Measurements from ENCODE around the gene COBLL1.

The COBLL1 gene

GRCh38 chr2:164852086-164852485 lies 10.5 kb upstream of the COBLL1 start:
- no peak for DNase-seq (ENCODE audit: low read depth)

GRCh38 chr2:164850235-164850634 lies 8.6 kb upstream of the COBLL1 start:
- no peak for DNase-seq (ENCODE audit: low read depth)

- no peak for DNase-seq (ENCODE audit: low read depth)
These were observed 7.9 kb upstream of the COBLL1 start for GRCh38 chr2:164849506-164849905.

- peak; percentile 29 for DNase-seq (ENCODE audit: low read depth)
These were observed 6.5 kb upstream of the COBLL1 start for GRCh38 chr2:164847981-164848741.

- DNase-seq (ENCODE audit: low read depth), result no peak
These were observed 5.7 kb upstream of the COBLL1 start for GRCh38 chr2:164847291-164847690.

DNA sequence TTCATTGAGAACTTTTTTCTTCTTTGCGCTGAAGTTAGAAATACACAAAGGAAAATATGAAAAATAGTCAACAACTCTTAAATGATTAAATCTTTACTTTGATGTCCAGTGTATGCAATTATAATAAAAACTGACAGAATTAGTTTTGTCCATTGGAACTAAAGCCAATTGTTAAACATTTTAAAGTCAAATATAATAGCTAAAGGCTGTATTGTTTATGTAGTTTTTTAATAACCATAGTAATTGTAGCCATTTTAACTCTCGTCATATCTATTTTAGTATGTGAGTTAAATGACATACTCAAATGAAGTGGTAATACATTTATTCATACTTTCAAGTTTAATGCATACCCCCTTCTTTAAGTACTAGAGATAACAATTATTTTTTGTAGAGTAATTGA lies 4.7 kb upstream of the COBLL1 start:
- DNase-seq (ENCODE audit: low read depth), result no peak

DNA sequence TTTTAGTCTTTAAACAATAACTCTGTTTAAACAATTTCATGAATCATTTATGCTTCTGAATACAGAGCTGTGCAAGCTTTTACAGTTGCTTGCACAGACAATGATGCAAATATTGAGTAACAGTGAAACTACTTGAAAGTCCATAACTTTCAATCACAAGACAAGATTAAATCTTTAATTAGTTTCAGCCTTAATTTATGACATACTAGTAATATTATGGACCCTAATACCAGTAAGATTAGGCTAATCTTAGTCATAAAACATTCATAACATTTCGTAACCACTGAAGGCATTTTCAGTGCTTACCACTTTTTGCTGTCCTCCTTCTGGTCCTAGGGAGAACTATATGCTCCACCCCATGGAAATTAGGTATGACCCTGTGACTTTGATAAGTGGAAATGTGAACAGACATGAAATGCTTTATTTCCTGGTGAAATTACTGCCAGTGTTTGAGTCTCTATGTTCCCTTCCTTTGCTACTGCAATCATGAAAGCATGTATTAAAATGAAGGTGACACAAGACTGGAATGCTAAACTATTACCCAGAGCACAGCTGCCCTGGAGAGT lies 1.8 kb upstream of the COBLL1 start:
- peak; percentile 69 for DNase-seq (ENCODE audit: low read depth)

GRCh38 chr2:164842624-164842966 lies 972 bp upstream of the COBLL1 start:
- DNase-seq (ENCODE audit: low read depth), result no peak

DNA sequence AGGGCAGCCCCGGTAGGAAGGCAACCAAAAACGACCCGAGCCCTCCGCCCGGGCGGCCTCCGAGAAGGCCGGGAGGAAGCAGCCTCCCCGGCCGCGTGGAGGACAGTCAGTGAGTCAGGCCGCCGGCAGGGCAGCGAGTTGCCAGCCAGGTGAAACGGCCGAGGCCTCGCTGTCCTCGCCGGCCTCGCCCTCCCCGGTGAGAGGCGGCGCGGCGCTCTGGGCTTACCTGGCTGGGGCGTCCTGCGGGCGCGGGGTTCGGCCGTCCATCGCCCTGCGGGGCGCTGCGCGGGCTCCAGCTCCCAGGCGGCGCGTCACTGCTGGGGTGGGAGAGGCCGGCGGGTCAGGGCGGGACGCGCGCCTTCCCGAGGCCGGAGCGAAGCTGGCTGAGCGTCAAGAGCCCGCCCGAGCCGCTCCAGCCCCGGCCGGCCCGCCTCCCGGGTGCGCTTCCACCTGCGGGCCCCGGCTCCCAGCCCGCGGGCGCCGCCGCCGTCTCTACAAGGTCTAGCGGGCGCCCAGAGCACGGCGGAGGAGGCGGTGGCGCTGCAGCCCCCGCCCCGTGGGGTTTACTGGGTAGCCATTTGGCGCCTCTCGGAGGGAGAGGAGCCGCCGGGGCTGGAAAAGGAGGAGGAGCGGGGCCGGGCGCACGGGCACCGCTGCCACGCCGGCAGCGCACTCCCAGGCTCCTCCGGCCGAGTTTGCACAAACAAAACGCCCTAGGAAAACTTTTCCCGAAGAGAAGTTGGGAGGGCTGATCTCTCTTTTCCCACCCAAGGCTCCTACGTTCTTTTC lies 499 bp downstream of the COBLL1 start:
- peak; percentile 87 for DNase-seq (ENCODE audit: low read depth)

- DNase-seq (ENCODE audit: low read depth), result peak; percentile 26
These were observed 1.1 kb downstream of the COBLL1 start for GRCh38 chr2:164840458-164840929.

DNA sequence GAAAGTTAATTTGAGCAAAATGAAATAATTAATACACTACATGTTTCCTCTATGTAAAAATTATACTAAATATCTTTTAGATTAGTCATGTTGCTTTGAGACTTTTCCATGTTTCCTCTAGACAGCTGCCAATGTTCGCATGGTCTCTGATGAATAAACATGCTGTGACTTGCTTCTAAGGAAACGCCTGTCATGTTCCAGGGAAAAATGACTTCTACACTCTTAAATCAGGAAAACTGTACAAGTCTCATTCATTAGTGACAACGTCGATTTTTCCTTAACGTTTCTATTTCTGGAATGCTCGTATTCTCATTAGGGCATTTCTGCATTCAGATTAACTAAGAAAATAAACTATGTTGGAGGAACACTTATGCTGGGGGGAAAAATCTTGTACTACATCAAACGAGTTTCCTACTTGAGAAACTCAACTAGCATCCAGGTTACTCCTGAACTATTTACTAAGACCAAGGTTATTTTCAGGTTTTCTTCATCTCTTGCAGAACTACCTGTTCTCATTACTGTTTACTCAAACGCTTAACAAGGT lies 1.6 kb downstream of the COBLL1 start:
- peak; percentile 79 for DNase-seq (ENCODE audit: low read depth)

- DNase-seq (ENCODE audit: low read depth), result no peak
These were observed 3.8 kb downstream of the COBLL1 start for GRCh38 chr2:164837807-164838206.

DNA sequence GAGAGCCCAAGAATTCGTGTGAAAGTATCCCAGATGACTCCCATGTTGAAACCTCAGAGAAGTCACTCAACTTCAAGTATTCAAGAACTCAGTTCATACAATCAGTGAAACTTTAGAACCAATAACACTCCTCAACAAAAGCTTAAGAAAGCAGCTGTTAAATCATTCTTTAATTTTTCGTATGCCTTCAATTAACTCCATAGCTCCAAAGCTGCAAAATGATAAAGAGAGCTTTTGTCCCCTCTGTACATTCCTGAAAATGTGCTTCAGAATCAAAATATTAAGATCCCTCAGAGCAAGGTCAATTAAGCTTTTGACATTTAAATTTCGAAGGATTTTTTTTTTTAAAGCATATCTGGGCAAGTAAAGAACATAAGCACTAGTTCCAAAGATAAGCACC lies 4.7 kb downstream of the COBLL1 start:
- no peak for DNase-seq (ENCODE audit: low read depth)

- no peak for DNase-seq (ENCODE audit: low read depth)
These were observed 6.3 kb downstream of the COBLL1 start for GRCh38 chr2:164835302-164835701.

DNA sequence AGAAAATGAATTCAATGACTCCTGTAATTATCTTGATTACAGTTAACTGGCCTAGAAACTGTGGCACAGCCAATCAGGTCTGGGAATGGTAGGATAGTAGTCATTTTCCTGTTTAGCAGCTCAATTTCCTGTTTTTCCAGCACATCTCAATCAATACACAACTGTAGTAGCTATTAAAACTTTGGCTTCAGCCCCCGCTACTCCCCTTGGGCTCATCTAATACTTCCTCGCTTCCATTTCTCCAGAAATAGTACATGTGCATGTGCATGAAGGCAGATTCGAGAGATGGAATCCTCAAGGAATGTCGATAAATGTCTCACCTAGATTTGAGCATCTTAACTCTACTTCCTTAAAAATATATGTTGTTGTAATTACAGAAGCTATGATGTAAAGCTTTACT lies 9.7 kb downstream of the COBLL1 start:
- DNase-seq (ENCODE audit: low read depth), result no peak

GRCh38 chr2:164831180-164831579 lies 10.4 kb downstream of the COBLL1 start:
- DNase-seq (ENCODE audit: low read depth), result no peak

DNA sequence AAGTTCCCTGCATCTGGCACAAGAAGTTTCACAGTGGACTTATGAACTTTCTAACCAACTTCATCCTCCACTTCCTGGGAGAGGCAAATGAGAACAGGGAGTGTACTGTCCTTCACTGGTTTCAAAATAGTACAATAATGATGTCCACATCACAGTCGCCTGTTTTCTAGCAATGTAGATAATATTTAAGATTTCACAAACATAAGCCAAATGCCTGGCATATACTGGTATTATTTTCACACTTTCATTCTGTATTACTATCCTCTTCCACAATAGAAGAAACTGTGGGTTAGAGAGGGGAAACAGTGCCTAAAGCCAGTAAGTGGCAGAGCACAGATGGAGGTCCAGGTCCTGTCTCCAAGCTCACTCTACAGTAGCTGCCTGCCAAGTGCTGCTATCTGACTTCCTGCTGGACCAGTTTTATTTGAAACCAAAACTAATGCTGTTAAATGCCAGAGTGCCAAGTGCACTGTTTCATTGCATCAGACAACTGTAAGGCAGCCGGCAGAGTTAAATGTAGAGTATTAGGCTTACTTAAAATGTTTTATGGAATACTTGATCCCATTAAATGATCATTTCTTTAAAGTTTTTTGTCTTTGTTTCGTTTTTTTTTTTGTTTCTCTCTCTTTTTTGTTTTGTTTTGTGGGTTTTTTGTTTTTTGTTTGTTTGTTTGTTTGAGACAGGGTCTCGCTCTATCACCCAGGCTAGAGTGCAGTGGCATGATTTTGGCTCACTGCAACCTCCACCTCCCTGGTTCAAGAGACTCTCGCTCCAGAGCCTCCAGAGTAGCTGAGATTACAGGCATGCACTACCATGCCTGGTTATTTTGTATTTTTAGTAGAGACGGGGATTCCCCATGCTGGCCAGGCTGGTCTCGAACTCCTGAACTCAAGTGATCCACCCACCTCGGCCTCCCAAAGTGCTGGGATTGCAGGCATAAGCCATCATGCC lies 15.1 kb downstream of the COBLL1 start:
- DNase-seq (ENCODE audit: low read depth), result peak; percentile 77

DNA sequence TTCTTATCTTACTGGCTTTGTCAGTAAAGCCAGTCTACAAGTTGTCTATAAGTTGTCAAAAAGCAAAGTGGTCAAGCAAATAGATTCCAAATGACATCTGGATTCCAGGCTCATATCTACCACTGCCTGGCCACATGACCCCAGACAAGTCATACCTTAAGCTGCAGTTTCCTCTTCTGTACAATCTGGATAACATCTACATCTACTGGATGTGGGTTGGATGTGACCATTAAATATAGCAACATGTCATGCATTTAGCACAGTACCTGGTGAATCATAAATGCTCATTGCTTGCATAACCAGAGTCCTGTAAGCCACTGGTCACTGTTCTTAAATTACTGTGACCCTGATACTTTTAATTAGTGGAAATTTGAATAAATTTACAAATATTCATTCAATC lies 16.8 kb downstream of the COBLL1 start:
- DNase-seq (ENCODE audit: low read depth), result peak; percentile 48

- no peak for DNase-seq (ENCODE audit: low read depth)
These were observed 18.5 kb downstream of the COBLL1 start for GRCh38 chr2:164823126-164823525.

DNA sequence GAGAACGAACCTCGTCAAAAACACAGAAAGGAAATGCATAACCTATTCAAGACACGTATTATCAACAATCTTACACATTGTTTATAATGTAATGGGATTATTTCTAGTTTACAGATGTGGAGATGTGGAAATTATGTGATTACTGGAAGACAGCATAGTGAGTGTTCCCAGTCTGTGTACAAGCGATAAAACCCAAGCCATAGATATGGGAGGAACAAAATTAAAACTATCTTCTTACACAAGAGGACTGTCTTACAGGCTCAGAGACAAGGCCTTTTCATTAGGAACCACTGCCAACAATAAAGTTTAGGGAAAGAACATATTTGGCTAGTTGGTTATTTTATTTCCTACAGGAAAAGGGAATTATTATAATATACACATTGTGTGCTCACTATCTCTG lies 20.3 kb downstream of the COBLL1 start:
- DNase-seq (ENCODE audit: low read depth), result no peak
